ENCODE results near the gene MAP2K5. TPM values are rescaled to one million over a fixed set of nuclear protein-coding genes. Genes with fewer than 3 reads are reported as not detected.

MAP2K5 gene
- total and polyA plus RNA-seq, 9 of the 15 experiments (the other 6 are each of a cell fraction or from before 2014, with no cell fraction given), result 0.41 to 16.5 (median 7.5) TPM

GRCh38 chr15:67520321-67521028 is 22.0 kb upstream of the MAP2K5 start:
- ATAC-seq (peak; percentile 16), FAIRE-seq (peak; percentile 59), DNase-seq (ENCODE audit: extremely low read depth in 1 of 4, low spot score in 3 of 4) (no peak)
- TSS peak; percentile 87 for BruUV-seq (replicated peaks)
- Histone ChIP-seq H3K9ac (ENCODE audit: insufficient read depth in 1 of 2, low read depth in 2 of 2, low read length in 2 of 2) (peak overlapping the region; percentile 90 to 100), H3K4me3 (peak overlapping the region; percentile 82), H2AFZ (ENCODE audit: low read depth, low read length) (peak overlapping the region; percentile 93), H3K79me2 (ENCODE audit: control insufficient read depth, insufficient read depth, low read length) (peaks cover 43% of the 10 kb centered on the region), H3K27me3 (ENCODE audit: control insufficient read depth in 2 of 2, insufficient read depth in 2 of 2, low read length in 2 of 2) (no peaks in the 10 kb centered on the region), H3K4me2 (ENCODE audit: insufficient read depth, low read length) (peak overlapping the region; percentile 94), H3K36me3 (ENCODE audit: control insufficient read depth, insufficient read depth, low read length) (no peaks in the 10 kb centered on the region), H3K4me1 (replicated peaks in 1 of 2; ENCODE audit: control insufficient read depth in 2 of 2, insufficient read depth in 2 of 2, low read length in 2 of 2) (peaks cover 6 to 21% of the 10 kb centered on the region in 2 experiments; a peak in 4 of 5 replicates), H3K9me3 (replicated peaks; ENCODE audit: control insufficient read depth, insufficient read depth, low read depth, low read length) (no peaks in the 10 kb centered on the region), H3K27ac (ENCODE audit: extremely low read depth, low read depth, low read length) (peak overlapping the region; percentile 97), H3K9me1 (ENCODE audit: control insufficient read depth, insufficient read depth, low read length) (no peaks in the 10 kb centered on the region), H4K20me1 (replicated peaks; ENCODE audit: control insufficient read depth, insufficient read depth, low read length) (no peaks in the 10 kb centered on the region)
- CTCF ChIA-PET (ENCODE audit: low intra/inter-chr PET ratio), result no interaction called here
- intact Hi-C loops (cut with micrococcal nuclease) (no loop called here), in situ Hi-C loops (cut with MboI) (no loop called here)
- 17% methylated on average over 24 of the region's 24 CpGs for WGBS (ENCODE audit: insufficient coverage, low coverage, missing lambda C conversion rate)
- POLR2A ChIA-PET, result interaction anchor here (0.6 to 2.3 kb wide), 9 partner anchors 10 to 1031 kb away, joined by 3 to 9 read pairs (median 3); partner anchors contain the start of gene MAP2K5
- TF ChIP-seq E2F4 (CRISPR knock-in tag; IDR thresholded peaks at IDR 0.05; ENCODE audit: low read depth) (no peak), LEF1 (IDR thresholded peaks at IDR 0.05) (no peak), ETV6 (IDR thresholded peaks at IDR 0.05; ENCODE audit: borderline replicate concordance in 1 of 2, low read depth in 2 of 2, low read length in 1 of 2) (no peak), ETV6 (CRISPR knock-in tag; IDR thresholded peaks at IDR 0.05; ENCODE audit: borderline replicate concordance) (no peak), SNIP1 (IDR thresholded peaks at IDR 0.05; ENCODE audit: low read depth) (no peak), NCOR1 (IDR thresholded peaks at IDR 0.05) (no peak), NFXL1 (CRISPR knock-in tag; IDR thresholded peaks at IDR 0.05) (no peak), HLTF (IDR thresholded peaks at IDR 0.05) (no peak), GTF2E2 (tag; IDR thresholded peaks at IDR 0.05) (no peak), ZNF121 (CRISPR knock-in tag; conservative IDR thresholded peaks at IDR 0.05) (no peak), NFYB (IDR thresholded peaks at IDR 0.05; ENCODE audit: extremely low read depth, insufficient read length) (no peak), SP1 (CRISPR knock-in tag; IDR thresholded peaks at IDR 0.05) (peak; percentile 22), SRSF1 (IDR thresholded peaks at IDR 0.05; ENCODE audit: low read depth, low read length) (no peak), BRCA1 (IDR thresholded peaks at IDR 0.05) (no peak), BRCA1 (CRISPR knock-in tag; IDR thresholded peaks at IDR 0.05) (no peak), SP2 (IDR thresholded peaks at IDR 0.05; ENCODE audit: extremely low read depth, low read depth, low read length, poor library complexity, severe bottlenecking) (no peak), NR2C2 (CRISPR knock-in tag; IDR thresholded peaks at IDR 0.05) (no peak), NR2C2 (tag; IDR thresholded peaks at IDR 0.05) (peak; percentile 83; the same call in 1 of the 2 replicates), PHF21A (IDR thresholded peaks at IDR 0.05; ENCODE audit: borderline replicate concordance, low read depth) (no peak), DLX4 (CRISPR knock-in tag; IDR thresholded peaks at IDR 0.05) (no peak), CBX3 (IDR thresholded peaks at IDR 0.05; ENCODE audit: borderline replicate concordance in 1 of 2, low read length in 2 of 2) (no peak; a peak in 1 of 3 replicates), HNRNPUL1 (IDR thresholded peaks at IDR 0.05; ENCODE audit: low read length) (no peak), MTF1 (CRISPR knock-in tag; IDR thresholded peaks at IDR 0.05; ENCODE audit: borderline replicate concordance) (no peak)
